GM10847 (cell line): ENCODE results near the gene CEP83.

Experiments used
- POLR2A ChIP-seq: IDR thresholded peaks from 2 replicates; pipeline ENCODE4 v1.6.1; 2011; ENCODE audit not compliant: insufficient read length; ENCODE audit errors: extremely low read depth

The CEP83 gene

DNA sequence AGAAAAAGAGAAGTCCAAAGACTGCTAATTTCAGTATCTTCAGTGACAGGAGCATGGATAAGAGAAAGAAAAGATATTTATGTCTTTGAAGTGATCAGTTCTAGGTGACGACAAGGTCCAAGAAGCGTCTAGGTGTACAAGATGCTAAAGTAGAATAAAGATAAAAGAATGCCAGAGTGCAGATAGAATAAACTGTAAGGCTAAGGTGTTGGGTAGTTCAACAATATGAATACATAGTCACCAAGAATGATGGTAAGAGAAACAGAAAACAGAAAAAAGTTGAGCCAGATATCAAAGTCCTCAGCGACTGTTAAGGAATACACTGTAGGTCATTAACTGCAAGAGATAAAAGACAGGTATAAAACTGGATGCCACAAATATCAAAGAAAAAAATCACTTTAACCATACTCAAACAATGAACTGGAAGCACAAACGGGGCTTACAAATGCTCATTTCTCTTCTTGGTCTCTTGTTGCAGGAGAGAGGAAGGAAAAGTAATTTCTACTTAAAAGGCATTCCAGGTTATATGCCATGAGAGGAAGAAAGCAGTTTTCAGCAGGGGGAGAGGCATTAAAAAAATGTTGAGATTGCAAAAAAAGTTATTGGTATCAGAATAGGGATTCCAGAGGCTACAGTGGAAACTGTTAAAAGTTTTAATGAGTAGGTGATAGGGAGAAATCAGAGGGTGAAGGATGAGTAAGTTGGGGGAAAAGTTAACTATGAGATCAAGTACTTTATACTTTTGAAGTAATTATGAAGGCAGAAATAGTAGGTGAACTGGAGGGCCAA lies 121.5 kb downstream of the CEP83 start:
- TF ChIP-seq POLR2A: no peak

- TF ChIP-seq POLR2A: no peak
Observed at GRCh38 chr12:94336211-94336925, 123.3 kb downstream of the CEP83 start.

- TF ChIP-seq POLR2A: no peak
Observed at GRCh38 chr12:94333396-94333795, 126.3 kb downstream of the CEP83 start.

GRCh38 chr12:94329366-94329765 lies 130.3 kb downstream of the CEP83 start:
- no peak for TF ChIP-seq POLR2A

DNA sequence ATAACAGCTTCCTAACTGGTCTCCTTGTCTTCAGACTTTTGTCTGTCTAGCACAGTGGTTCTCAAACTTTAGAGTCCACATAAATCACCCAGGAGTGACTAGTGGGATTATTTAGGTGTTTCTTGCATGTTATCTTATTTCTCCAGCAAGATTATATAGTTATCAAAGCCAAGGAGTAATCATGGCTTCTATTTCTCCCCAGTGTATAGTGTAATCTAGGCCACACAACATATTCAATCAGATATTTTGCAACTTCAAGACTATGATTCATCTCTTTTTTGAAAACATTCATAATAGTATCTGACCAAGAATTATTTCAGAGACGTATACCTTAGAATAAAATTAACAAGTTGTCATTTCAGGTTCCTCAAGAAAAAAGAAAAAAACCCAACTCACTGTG lies 131.9 kb downstream of the CEP83 start:
- no peak for TF ChIP-seq POLR2A

- no peak for TF ChIP-seq POLR2A
Observed at GRCh38 chr12:94326727-94327126, 132.9 kb downstream of the CEP83 start.

GRCh38 chr12:94326234-94326633 lies 133.4 kb downstream of the CEP83 start:
- TF ChIP-seq POLR2A: no peak

DNA sequence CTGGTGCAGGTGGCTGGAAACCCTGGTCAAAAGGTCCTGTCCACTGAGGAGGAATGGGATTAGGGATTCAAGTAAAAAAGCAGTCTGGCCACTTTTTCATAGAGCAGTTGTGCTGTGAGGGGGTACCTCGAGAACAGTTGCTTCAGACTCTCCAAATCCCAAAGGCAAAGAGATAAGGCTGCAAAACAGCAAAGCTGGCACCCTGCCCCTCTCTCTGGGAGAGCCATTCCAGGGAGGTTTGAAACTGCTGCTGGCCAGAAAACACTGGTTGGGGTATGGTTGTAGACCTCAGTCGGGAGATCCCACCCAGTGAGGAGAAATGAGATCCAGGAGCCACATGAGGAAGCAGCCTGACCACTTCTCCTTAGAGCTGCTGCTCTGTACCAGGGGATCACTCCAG lies 137.3 kb downstream of the CEP83 start:
- no peak for TF ChIP-seq POLR2A

GRCh38 chr12:94320109-94320508 lies 139.6 kb downstream of the CEP83 start:
- no peak for TF ChIP-seq POLR2A

DNA sequence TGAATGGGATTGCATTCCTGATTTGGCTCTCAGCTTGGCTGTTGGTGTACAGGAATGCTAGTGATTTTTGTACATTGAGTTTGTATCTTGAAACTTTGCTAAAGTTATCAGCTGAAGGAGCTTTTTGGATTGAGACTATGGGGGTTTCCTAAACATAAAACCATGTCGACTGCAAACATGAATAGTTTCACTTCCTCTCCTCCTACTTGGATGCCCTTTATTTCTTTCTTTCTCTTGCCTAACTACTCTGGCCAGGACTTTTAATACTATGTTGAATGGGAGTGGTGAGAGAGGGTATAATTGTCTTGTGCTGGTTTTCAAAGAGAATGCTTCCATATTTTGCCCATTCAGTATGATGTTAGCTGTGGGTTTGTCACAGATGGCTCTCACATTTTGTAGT lies 141.5 kb downstream of the CEP83 start:
- TF ChIP-seq POLR2A: no peak

DNA sequence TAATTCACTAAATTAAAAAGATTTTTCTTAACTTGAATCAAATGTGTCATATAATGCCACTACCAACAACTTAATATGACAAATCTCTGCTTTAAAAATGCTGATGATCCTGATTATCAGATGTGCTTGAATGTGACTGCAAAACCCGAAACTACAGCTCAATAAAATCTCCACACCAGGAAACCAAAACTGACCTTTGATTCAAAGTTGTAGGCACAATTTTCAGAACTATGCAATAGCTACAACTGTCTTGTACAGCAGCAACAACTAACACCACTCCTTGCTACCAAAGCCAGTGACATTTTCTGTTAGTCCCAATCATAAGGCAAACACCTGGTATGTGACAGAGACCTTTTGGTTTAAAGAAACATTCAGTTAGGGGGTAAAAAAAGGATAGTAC lies 147.3 kb downstream of the CEP83 start:
- no peak for TF ChIP-seq POLR2A

DNA sequence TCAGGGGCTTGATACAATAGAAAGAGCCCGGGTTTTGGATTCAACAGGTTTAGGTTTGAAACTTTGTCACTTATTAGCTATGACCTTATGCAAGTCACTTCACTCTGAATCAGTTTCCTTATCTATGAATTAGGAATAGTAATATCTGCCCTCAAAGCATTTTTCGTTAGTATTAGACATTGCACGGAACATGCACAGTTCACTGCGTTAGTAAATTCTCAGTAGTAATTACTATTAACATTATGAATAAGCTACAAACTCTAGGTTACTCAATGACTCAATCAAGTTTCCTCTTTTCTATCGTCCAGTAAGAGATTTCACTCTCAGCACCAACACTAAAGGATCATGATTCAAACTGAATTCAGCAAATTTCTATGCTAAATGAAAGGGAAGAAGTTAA lies 150.3 kb downstream of the CEP83 start:
- TF ChIP-seq POLR2A: no peak

- no peak for TF ChIP-seq POLR2A
Observed at GRCh38 chr12:94308612-94309011, 151.1 kb downstream of the CEP83 start.

GRCh38 chr12:94305130-94305957 lies 154.3 kb downstream of the CEP83 start:
- TF ChIP-seq POLR2A: no peak

DNA sequence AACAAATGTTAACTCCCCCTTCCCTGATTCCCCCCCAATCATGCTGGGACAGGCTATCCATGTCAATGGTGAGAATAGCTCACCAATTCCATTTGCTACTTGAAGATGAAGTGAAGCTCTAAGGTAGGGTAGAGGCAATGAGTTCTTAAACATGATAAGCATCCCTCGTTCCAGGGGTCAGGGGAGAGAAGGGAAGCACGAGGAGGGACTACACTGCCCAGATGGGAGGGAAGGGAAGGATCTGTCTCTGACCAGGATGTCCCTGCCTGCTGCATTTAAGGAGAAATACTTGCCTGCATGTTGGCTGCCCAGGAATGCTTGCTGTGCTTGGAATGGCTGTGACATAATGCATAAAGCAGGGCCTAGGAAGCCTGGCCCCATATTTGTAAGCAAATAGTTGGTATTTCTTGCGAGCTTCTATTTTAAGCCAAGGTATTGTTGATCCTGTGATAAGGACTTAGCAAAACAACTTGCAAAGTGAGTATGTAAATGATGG lies 155.1 kb downstream of the CEP83 start:
- no peak for TF ChIP-seq POLR2A
